Prostate gland (tissue), 2 donors: ENCODE measurements around the gene SRPK1. TPM values are rescaled to one million over a fixed set of nuclear protein-coding genes. Genes with fewer than 3 reads are reported as not detected.

ENCODE experiments used
- DNase-seq: peaks from one replicate; pipeline ENCODE4 v3.0.0-alpha.2; 2019; ENCODE audit warnings: low spot score
- H3K27ac ChIP-seq, 2 donors: fragments of 200-600 bp; sonication (generic); 2 replicates each; pipeline ENCODE4 v1.5.1; 2017 to 2019
- H3K27me3 ChIP-seq: fragments of 200-600 bp; sonication (generic); replicated peaks from 2 replicates; pipeline ENCODE4 v1.5.1; 2019; ENCODE audit not compliant: insufficient read depth
- H3K36me3 ChIP-seq, 2 donors: fragments of 200-600 bp; sonication (generic); 1 replicate in 1 of 2; 2 replicates in 1 of 2; pipeline versions ENCODE4 v1.5.1 to v1.8.1; 2017 to 2019
- H3K4me1 ChIP-seq: fragments of 200-600 bp; sonication (generic); replicated peaks from 2 replicates; pipeline ENCODE4 v1.5.1; 2019
- H3K4me3 ChIP-seq, 2 donors: fragments of 200-600 bp; sonication (generic); 2 replicates each; pipeline ENCODE4 v1.5.1; 2017 to 2019
- H3K9me3 ChIP-seq: fragments of 200-600 bp; sonication (generic); 2 replicates; pipeline ENCODE4 v1.5.1; 2017
- CTCF ChIP-seq, 4 experiments: fragments of 200-600 bp in 2 of 4; fragments of 450-650 bp in 2 of 4; sonication (generic) in 2 of 4; IDR thresholded peaks; 1 replicate in 3 of 4; 2 replicates in 1 of 4; pipeline ENCODE4 v1.5.1; 2016 to 2019; ENCODE audit warnings: antibody characterized with exemption in 4 of 4, mild to moderate bottlenecking in 2 of 4, moderate library complexity in 2 of 4
- POLR2A ChIP-seq: fragments of 450-650 bp; IDR thresholded peaks from one replicate; pipeline ENCODE4 v1.6.1; 2016; ENCODE audit warnings: antibody characterized with exemption, mild to moderate bottlenecking
- POLR2AphosphoS5 ChIP-seq: sonication (generic); formaldehyde crosslinking; IDR thresholded peaks from one replicate; pipeline ENCODE4 v1.6.1; 2017; ENCODE audit warnings: antibody characterized with exemption
- WGBS: methylation state at CpG from one replicate; pipeline ENCODE4 v1.1.5; 2018; 5-methylcytosine and 5-hydroxymethylcytosine counted together
- intact Hi-C: fragments of 100-400 bp; cut with DNase I; formaldehyde crosslinking; loops from one replicate; pipeline ENCODE4 v1.14.2; 2022
- total RNA-seq, 2 donors: library from RNA; depleted of rRNA; stranded (reverse); fragments of >200 nt; gene quantifications; one replicate each; pipeline ENCODE4 v1.1.0, GENCODE V29; 2016

Gene SRPK1
- total RNA-seq, 2 donors from 2014 or later: 19.4 to 59.4 TPM

GRCh38 chr6:35787266-35788218, 133.4 kb downstream of the SRPK1 start:
- Histone ChIP-seq H3K4me3 (no peak overlapping the region), H3K36me3 (no peaks in the 10 kb centered on the region), H3K9me3 (no peaks in the 10 kb centered on the region), H3K4me1 (no peaks in the 10 kb centered on the region), H3K27ac (no peak overlapping the region), H3K27me3 (peaks cover 16% of the 10 kb centered on the region)
- intact Hi-C loops: loop anchor here (1.0 kb wide), 1 partner anchor 11 kb away; no protein-coding TSS in a partner anchor
- TF ChIP-seq POLR2AphosphoS5 (no peak), CTCF (IDR thresholded peaks at IDR 0.05) (no peak), POLR2A (no peak)
- no peak for DNase-seq
- WGBS: 79% methylated on average over 13 of the region's 13 CpGs

- no peak for DNase-seq
- intact Hi-C loops: loop anchor here (1.0 kb wide), 1 partner anchor 11 kb away; no protein-coding TSS in a partner anchor
- Histone ChIP-seq H3K4me1 (no peaks in the 10 kb centered on the region), H3K27ac (no peak overlapping the region), H3K36me3 (no peaks in the 10 kb centered on the region), H3K4me3 (no peak overlapping the region), H3K9me3 (no peaks in the 10 kb centered on the region), H3K27me3 (peaks cover 16% of the 10 kb centered on the region)
- 43% methylated on average over 25 of the region's 25 CpGs for WGBS
- TF ChIP-seq POLR2AphosphoS5: no peak
- no peak for TF ChIP-seq POLR2A
- TF ChIP-seq CTCF (IDR thresholded peaks at IDR 0.05): no peak
Measured at GRCh38 chr6:35786810-35787209, 134.1 kb downstream of the SRPK1 start.

- Histone ChIP-seq H3K36me3 (no peaks in the 10 kb centered on the region), H3K9me3 (no peaks in the 10 kb centered on the region), H3K27ac (no peak overlapping the region), H3K4me1 (no peaks in the 10 kb centered on the region), H3K27me3 (peaks cover 16% of the 10 kb centered on the region), H3K4me3 (no peak overlapping the region)
- WGBS: 63% methylated on average over 2 of the region's 2 CpGs
- TF ChIP-seq CTCF (IDR thresholded peaks at IDR 0.05) (no peak), POLR2AphosphoS5 (no peak), POLR2A (no peak)
- DNase-seq: no peak
- intact Hi-C loops: no loop called here
Measured at GRCh38 chr6:35786272-35786671, 134.6 kb downstream of the SRPK1 start.

DNA sequence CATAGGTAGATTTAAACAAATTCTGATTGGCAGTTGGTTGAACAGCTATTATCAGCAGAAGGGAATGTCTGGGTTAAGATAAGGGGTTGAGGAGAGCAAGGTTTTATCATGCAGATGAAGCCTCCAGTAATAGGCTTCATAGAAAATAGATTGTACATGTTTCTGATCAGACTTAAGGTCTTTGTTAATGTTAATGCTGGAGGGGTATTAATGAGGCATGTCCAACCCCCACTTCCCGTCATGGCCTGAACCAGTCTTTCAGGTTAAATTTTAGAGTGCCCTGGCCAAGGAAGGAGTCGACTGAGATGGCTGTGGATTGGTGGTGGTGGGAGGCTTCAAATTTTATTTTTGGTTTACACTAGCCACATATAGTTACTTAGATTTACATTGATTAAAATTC, 136.7 kb downstream of the SRPK1 start:
- DNase-seq: no peak
- no peak for TF ChIP-seq CTCF (IDR thresholded peaks at IDR 0.05)
- TF ChIP-seq POLR2AphosphoS5: no peak
- H3K4me1 ChIP-seq: no peaks in the 10 kb centered on the region
- H3K9me3 ChIP-seq: no peaks in the 10 kb centered on the region
- intact Hi-C loops: no loop called here
- H3K4me3 ChIP-seq: no peak overlapping the region
- H3K36me3 ChIP-seq: no peaks in the 10 kb centered on the region
- peaks cover 16% of the 10 kb centered on the region for H3K27me3 ChIP-seq
- 67% methylated on average over 2 of the region's 2 CpGs for WGBS
- H3K27ac ChIP-seq: no peak overlapping the region

Other genes starting within 250 kb of the SRPK1 start
- 100 to 1,000 TPM; 201 to 248 TPM for gene FKBP5, start 232.2 kb downstream of the SRPK1 start, total RNA-seq
- gene ARMC12, start 184.1 kb downstream of the SRPK1 start, total RNA-seq: 1 to 10 TPM; 1.7 to 4.4 TPM
- not detected for gene CLPSL2, start 144.5 kb downstream of the SRPK1 start, total RNA-seq
- not detected for gene CLPSL1, start 140.1 kb downstream of the SRPK1 start, total RNA-seq
- not detected for gene CLPS, start 123.8 kb downstream of the SRPK1 start, total RNA-seq
- not detected for gene LHFPL5, start 115.7 kb downstream of the SRPK1 start, total RNA-seq
- 10 to 100 TPM in 1 of 2 donors, not detected in 1; 15.2 TPM for gene SLC26A8, start 103.5 kb upstream of the SRPK1 start, total RNA-seq
- 10 to 100 TPM; 36.7 to 43.2 TPM for gene MAPK14, start 106.7 kb upstream of the SRPK1 start, total RNA-seq
- gene MAPK13, start 209.4 kb upstream of the SRPK1 start, total RNA-seq: 10 to 100 TPM; 34.6 to 53.5 TPM